ENCODE data around the gene NBEA.

NBEA gene

GRCh38 chr13:35465371-35465770 lies 523.3 kb downstream of the NBEA start:
- no peak overlapping the region for H3K4me3 ChIP-seq (ENCODE audit: low read depth, low read length)
- H3K27ac ChIP-seq (ENCODE audit: low read depth, low read length) = no peak overlapping the region
- no peak overlapping the region for H2BK5ac ChIP-seq (ENCODE audit: low read depth, low read length, poor library complexity)
- H2BK120ac ChIP-seq (ENCODE audit: insufficient read depth, low read length, poor library complexity) = no peak overlapping the region
- WGBS (ENCODE audit: extremely low coverage, insufficient coverage, insufficient read length) = no CpG with 5 or more reads among the region's 3 CpGs
- H4K91ac ChIP-seq (ENCODE audit: low read depth, low read length) = no peak overlapping the region
- no peaks in the 10 kb centered on the region for H3K9me3 ChIP-seq (ENCODE audit: insufficient read depth, low read depth, low read length)
- H3K4me2 ChIP-seq (ENCODE audit: low read length) = no peak overlapping the region
- no peaks in the 10 kb centered on the region for H3K79me1 ChIP-seq (ENCODE audit: low read length)
- H3K23ac ChIP-seq (ENCODE audit: low read length) = no peak overlapping the region
- no peak overlapping the region for H3K18ac ChIP-seq (ENCODE audit: low read length)
- no peak overlapping the region for H2BK12ac ChIP-seq (ENCODE audit: low read length)
- H2AK5ac ChIP-seq (ENCODE audit: low read length) = no peak overlapping the region
- no peak overlapping the region for H4K8ac ChIP-seq (ENCODE audit: low read depth, low read length)
- H2AFZ ChIP-seq (ENCODE audit: insufficient read depth, low read length, poor library complexity) = no peak overlapping the region
- DNase-seq = no peak
- no peak overlapping the region for H3K4ac ChIP-seq (ENCODE audit: low read depth, low read length)
- H3K36me3 ChIP-seq (ENCODE audit: control insufficient read depth in 1 of 2, insufficient read depth in 2 of 2, low read length in 2 of 2) = no peaks in the 10 kb centered on the region
- H4K12ac ChIP-seq (ENCODE audit: low read depth, low read length) = no peak overlapping the region
- H3K9ac ChIP-seq (ENCODE audit: low read length) = no peak overlapping the region
- H3K4me1 ChIP-seq (ENCODE audit: control insufficient read depth in 1 of 2, insufficient read depth in 2 of 2, low read length in 2 of 2) = no peaks in the 10 kb centered on the region
- no peak overlapping the region for H3K14ac ChIP-seq (ENCODE audit: low read length)
- H3K27me3 ChIP-seq (ENCODE audit: insufficient read depth, low read length) = peaks cover under 1% of the 10 kb centered on the region
- H3K79me2 ChIP-seq (ENCODE audit: control insufficient read depth, insufficient read depth, low read length, poor library complexity) = no peaks in the 10 kb centered on the region

GRCh38 chr13:35468195-35468594 lies 526.1 kb downstream of the NBEA start:
- H4K8ac ChIP-seq (ENCODE audit: low read depth, low read length) = no peak overlapping the region
- H2BK5ac ChIP-seq (ENCODE audit: low read depth, low read length, poor library complexity) = no peak overlapping the region
- DNase-seq = no peak
- H3K79me1 ChIP-seq (ENCODE audit: low read length) = no peaks in the 10 kb centered on the region
- no peak overlapping the region for H4K12ac ChIP-seq (ENCODE audit: low read depth, low read length)
- H3K14ac ChIP-seq (ENCODE audit: low read length) = no peak overlapping the region
- no peak overlapping the region for H4K91ac ChIP-seq (ENCODE audit: low read depth, low read length)
- H3K4ac ChIP-seq (ENCODE audit: low read depth, low read length) = no peak overlapping the region
- no peak overlapping the region for H3K4me2 ChIP-seq (ENCODE audit: low read length)
- no peaks in the 10 kb centered on the region for H3K79me2 ChIP-seq (ENCODE audit: control insufficient read depth, insufficient read depth, low read length, poor library complexity)
- H2BK120ac ChIP-seq (ENCODE audit: insufficient read depth, low read length, poor library complexity) = no peak overlapping the region
- H3K27me3 ChIP-seq (ENCODE audit: insufficient read depth, low read length) = peaks cover 23% of the 10 kb centered on the region
- no peaks in the 10 kb centered on the region for H3K36me3 ChIP-seq (ENCODE audit: control insufficient read depth in 1 of 2, insufficient read depth in 2 of 2, low read length in 2 of 2)
- no peak overlapping the region for H2BK12ac ChIP-seq (ENCODE audit: low read length)
- no peak overlapping the region for H2AK5ac ChIP-seq (ENCODE audit: low read length)
- H3K23ac ChIP-seq (ENCODE audit: low read length) = no peak overlapping the region
- no peak overlapping the region for H3K18ac ChIP-seq (ENCODE audit: low read length)
- H2AFZ ChIP-seq (ENCODE audit: insufficient read depth, low read length, poor library complexity) = no peak overlapping the region
- WGBS (ENCODE audit: extremely low coverage, insufficient coverage, insufficient read length) = no CpG with 5 or more reads among the region's 1 CpG
- H3K4me1 ChIP-seq (ENCODE audit: control insufficient read depth in 1 of 2, insufficient read depth in 2 of 2, low read length in 2 of 2) = peaks cover 2 to 7% of the 10 kb centered on the region in 2 experiments
- no peaks in the 10 kb centered on the region for H3K9me3 ChIP-seq (ENCODE audit: insufficient read depth, low read depth, low read length)
- no peak overlapping the region for H3K9ac ChIP-seq (ENCODE audit: low read length)
- no peak overlapping the region for H3K27ac ChIP-seq (ENCODE audit: low read depth, low read length)
- no peak overlapping the region for H3K4me3 ChIP-seq (ENCODE audit: low read depth, low read length)

- Histone ChIP-seq H3K4me1 (ENCODE audit: control insufficient read depth in 1 of 2, insufficient read depth in 2 of 2, low read length in 2 of 2) (peaks cover 2 to 8% of the 10 kb centered on the region in 2 experiments), H3K79me2 (ENCODE audit: control insufficient read depth, insufficient read depth, low read length, poor library complexity) (no peaks in the 10 kb centered on the region), H3K9me3 (ENCODE audit: insufficient read depth, low read depth, low read length) (no peaks in the 10 kb centered on the region), H3K4me2 (ENCODE audit: low read length) (no peak overlapping the region), H2AFZ (ENCODE audit: insufficient read depth, low read length, poor library complexity) (no peak overlapping the region), H4K12ac (ENCODE audit: low read depth, low read length) (no peak overlapping the region), H2BK12ac (ENCODE audit: low read length) (no peak overlapping the region), H3K23ac (ENCODE audit: low read length) (no peak overlapping the region), H3K79me1 (ENCODE audit: low read length) (no peaks in the 10 kb centered on the region), H4K8ac (ENCODE audit: low read depth, low read length) (no peak overlapping the region), H3K4me3 (ENCODE audit: low read depth, low read length) (no peak overlapping the region), H2BK5ac (ENCODE audit: low read depth, low read length, poor library complexity) (no peak overlapping the region), H3K4ac (ENCODE audit: low read depth, low read length) (no peak overlapping the region), H4K91ac (ENCODE audit: low read depth, low read length) (no peak overlapping the region), H3K27me3 (ENCODE audit: insufficient read depth, low read length) (peaks cover 24% of the 10 kb centered on the region), H3K27ac (ENCODE audit: low read depth, low read length) (no peak overlapping the region), H2BK120ac (ENCODE audit: insufficient read depth, low read length, poor library complexity) (no peak overlapping the region), H3K9ac (ENCODE audit: low read length) (no peak overlapping the region), H3K18ac (ENCODE audit: low read length) (no peak overlapping the region), H3K36me3 (ENCODE audit: control insufficient read depth in 1 of 2, insufficient read depth in 2 of 2, low read length in 2 of 2) (no peaks in the 10 kb centered on the region), H2AK5ac (ENCODE audit: low read length) (no peak overlapping the region), H3K14ac (ENCODE audit: low read length) (no peak overlapping the region)
- DNase-seq = no peak
- no CpG with 5 or more reads among the region's 10 CpGs for WGBS (ENCODE audit: extremely low coverage, insufficient coverage, insufficient read length)
Measured at GRCh38 chr13:35469806-35470525, 527.9 kb downstream of the NBEA start.

GRCh38 chr13:35470671-35471661 lies 528.9 kb downstream of the NBEA start:
- Histone ChIP-seq H3K36me3 (ENCODE audit: control insufficient read depth in 1 of 2, insufficient read depth in 2 of 2, low read length in 2 of 2) (no peaks in the 10 kb centered on the region), H3K4ac (ENCODE audit: low read depth, low read length) (no peak overlapping the region), H3K79me1 (ENCODE audit: low read length) (no peaks in the 10 kb centered on the region), H4K91ac (ENCODE audit: low read depth, low read length) (no peak overlapping the region), H3K4me2 (ENCODE audit: low read length) (peak overlapping the region; percentile 81), H3K14ac (ENCODE audit: low read length) (no peak overlapping the region), H4K12ac (ENCODE audit: low read depth, low read length) (no peak overlapping the region), H3K27ac (ENCODE audit: low read depth, low read length) (no peak overlapping the region), H4K8ac (ENCODE audit: low read depth, low read length) (no peak overlapping the region), H3K27me3 (ENCODE audit: insufficient read depth, low read length) (peaks cover 34% of the 10 kb centered on the region), H3K79me2 (ENCODE audit: control insufficient read depth, insufficient read depth, low read length, poor library complexity) (no peaks in the 10 kb centered on the region), H3K18ac (ENCODE audit: low read length) (no peak overlapping the region), H3K9me3 (ENCODE audit: insufficient read depth, low read depth, low read length) (peaks cover 4% of the 10 kb centered on the region), H2BK12ac (ENCODE audit: low read length) (no peak overlapping the region), H2BK5ac (ENCODE audit: low read depth, low read length, poor library complexity) (no peak overlapping the region), H3K23ac (ENCODE audit: low read length) (no peak overlapping the region), H3K4me1 (ENCODE audit: control insufficient read depth in 1 of 2, insufficient read depth in 2 of 2, low read length in 2 of 2) (peaks cover 9 to 16% of the 10 kb centered on the region in 2 experiments), H3K9ac (ENCODE audit: low read length) (no peak overlapping the region), H2AK5ac (ENCODE audit: low read length) (no peak overlapping the region), H2AFZ (ENCODE audit: insufficient read depth, low read length, poor library complexity) (peak overlapping the region; percentile 17), H3K4me3 (ENCODE audit: low read depth, low read length) (peak overlapping the region; percentile 32), H2BK120ac (ENCODE audit: insufficient read depth, low read length, poor library complexity) (no peak overlapping the region)
- WGBS (ENCODE audit: extremely low coverage, insufficient coverage, insufficient read length) = no CpG with 5 or more reads among the region's 68 CpGs
- DNase-seq = no peak
